Neural progenitor cell (in vitro differentiated cells): ENCODE measurements around the gene LTB4R. TPM values are rescaled to one million over a fixed set of nuclear protein-coding genes. Genes with fewer than 3 reads are reported as not detected.

Experiments used
- DNase-seq: peaks from one replicate; pipeline ENCODE4 v3.0.0-alpha.2; 2016; ENCODE audit warnings: low spot score
- H2AFZ ChIP-seq: fragments of 200-600 bp; sonication (generic); replicated peaks from 2 replicates; pipeline ENCODE4 v1.6.1; 2016; ENCODE audit warnings: antibody characterized with exemption
- H3F3A ChIP-seq: fragments of 200-600 bp; sonication (generic); 2 replicates; pipeline ENCODE4 v1.6.1; 2016; ENCODE audit warnings: antibody characterized with exemption, low read depth
- H3K27ac ChIP-seq: fragments of 200-600 bp; sonication (generic); 2 replicates; pipeline ENCODE4 v1.5.1; 2016; ENCODE audit warnings: mild to moderate bottlenecking
- H3K27me3 ChIP-seq: fragments of 200-600 bp; sonication (generic); 2 replicates; pipeline ENCODE4 v1.6.1; 2016; ENCODE audit warnings: mild to moderate bottlenecking, moderate library complexity
- H3K36me3 ChIP-seq: fragments of 200-600 bp; sonication (generic); 2 replicates; pipeline ENCODE4 v1.5.1; 2016
- H3K4me1 ChIP-seq: fragments of 200-600 bp; sonication (generic); 2 replicates; pipeline ENCODE4 v1.6.1; 2016; ENCODE audit warnings: mixed run types
- H3K4me2 ChIP-seq: fragments of 200-600 bp; sonication (generic); 2 replicates; pipeline ENCODE4 v1.6.1; 2016
- H3K4me3 ChIP-seq: fragments of 200-600 bp; sonication (generic); 2 replicates; pipeline ENCODE4 v1.5.1; 2016
- H3K79me2 ChIP-seq: fragments of 200-600 bp; sonication (generic); 2 replicates; pipeline ENCODE4 v1.6.1; 2016; ENCODE audit warnings: low read depth
- H3K9ac ChIP-seq: fragments of 200-600 bp; sonication (generic); 2 replicates; pipeline ENCODE4 v1.6.1; 2016
- H3K9me3 ChIP-seq: fragments of 200-600 bp; sonication (generic); 2 replicates; pipeline ENCODE4 v1.5.1; 2016; ENCODE audit warnings: low read depth
- H4K20me1 ChIP-seq: fragments of 200-600 bp; sonication (generic); 2 replicates; pipeline ENCODE4 v1.6.1; 2016; ENCODE audit warnings: low read depth
- H3K27ac Mint-ChIP-seq: 3 replicates; pipeline ENCODE4 v1.8.0; 2021; ENCODE audit warnings: mixed read lengths
- H3K27me3 Mint-ChIP-seq: 2 replicates; pipeline ENCODE4 v1.8.0; 2022; ENCODE audit warnings: low read depth, mild to moderate bottlenecking, inconsistent platforms, moderate library complexity, mixed read lengths; ENCODE audit not compliant: insufficient read depth
- H3K36me3 Mint-ChIP-seq: 3 replicates; pipeline ENCODE4 v1.8.0; 2021; ENCODE audit warnings: mixed read lengths
- H3K4me1 Mint-ChIP-seq: 3 replicates; pipeline ENCODE4 v1.8.0; 2021; ENCODE audit warnings: mixed read lengths
- H3K4me3 Mint-ChIP-seq: 3 replicates; pipeline ENCODE4 v1.8.0; 2021; ENCODE audit warnings: mild to moderate bottlenecking, moderate library complexity, mixed read lengths
- H3K9me3 Mint-ChIP-seq: 3 replicates; pipeline ENCODE4 v1.8.0; 2020; ENCODE audit warnings: mixed read lengths
- CTCF ChIP-seq: fragments of 200-600 bp; sonication (generic); IDR thresholded peaks from 2 replicates; pipeline ENCODE4 v1.5.1; 2017; ENCODE audit warnings: antibody characterized with exemption, mild to moderate bottlenecking
- EZH2 ChIP-seq: fragments of 200-600 bp; sonication (generic); IDR thresholded peaks from 2 replicates; pipeline ENCODE4 v1.6.1; 2017; ENCODE audit warnings: antibody characterized with exemption, mild to moderate bottlenecking, moderate library complexity
- EZH2phosphoT487 ChIP-seq: fragments of 200-600 bp; sonication (generic); IDR thresholded peaks from 2 replicates; pipeline ENCODE4 v1.6.1; 2017; ENCODE audit warnings: antibody characterized with exemption
- total RNA-seq: library from RNA; depleted of rRNA; stranded (reverse); fragments of >200 nt; gene quantifications from 2 replicates; pipeline ENCODE4 v1.2.3, GENCODE V29; 2015; ENCODE audit warnings: low replicate concordance

LTB4R gene
- total RNA-seq, 1 donor from 2014 or later = 1.9 TPM

GRCh38 chr14:24299255-24300191, 11.8 kb upstream of the LTB4R start, which contains the start of the genes DHRS1 and NOP9:
TSS of gene DHRS1 (minus strand) at chr14:24299780. CDS start at chr14:24299106, 674 bp downstream.
TSS of gene NOP9 (plus strand) at chr14:24299850. CDS start at chr14:24299955, 105 bp downstream.
- Histone ChIP-seq H3K36me3 (no peaks in the 10 kb centered on the region), H3K4me1 (peaks cover 16% of the 10 kb centered on the region), H3K9me3 (no peaks in the 10 kb centered on the region), H3K79me2 (peaks cover 17% of the 10 kb centered on the region), H3K27ac (peak within 1 kb of the TSS; percentile 30), H3K4me3 (peak within 1 kb of the TSS; percentile 91), H4K20me1 (no peaks in the 10 kb centered on the region), H3K9ac (peak within 1 kb of the TSS; percentile 83), H3K27me3 (no peaks in the 10 kb centered on the region), H2AFZ (peak within 1 kb of the TSS; percentile 96), H3F3A (peaks cover 12% of the 10 kb centered on the region), H3K4me2 (peak within 1 kb of the TSS; percentile 86)
- Mint-ChIP-seq H3K9me3 (no peaks in the 10 kb centered on the region), H3K4me1 (peaks cover 25% of the 10 kb centered on the region), H3K4me3 (peak within 1 kb of the TSS; percentile 94), H3K27me3 (peaks cover 4% of the 10 kb centered on the region), H3K27ac (peak within 1 kb of the TSS; percentile 67), H3K36me3 (peaks cover 16% of the 10 kb centered on the region)
- TF ChIP-seq CTCF (no peak), EZH2 (no peak), EZH2phosphoT487 (no peak)
- DNase-seq = peak; percentile 96

- peaks cover 22% of the 10 kb centered on the region for H3K36me3 Mint-ChIP-seq
- Histone ChIP-seq H3K4me2 (peak overlapping the region; percentile 86), H3K9me3 (no peaks in the 10 kb centered on the region), H2AFZ (no peak overlapping the region), H4K20me1 (no peaks in the 10 kb centered on the region), H3K4me1 (peaks cover 16% of the 10 kb centered on the region), H3K9ac (peak overlapping the region; percentile 67), H3K36me3 (no peaks in the 10 kb centered on the region), H3K79me2 (peaks cover 17% of the 10 kb centered on the region), H3F3A (peaks cover 12% of the 10 kb centered on the region), H3K27ac (no peak overlapping the region), H3K4me3 (peak overlapping the region; percentile 91), H3K27me3 (no peaks in the 10 kb centered on the region)
- H3K27me3 Mint-ChIP-seq = peaks cover 4% of the 10 kb centered on the region
- TF ChIP-seq EZH2 = no peak
- no peak for TF ChIP-seq CTCF
- no peak for TF ChIP-seq EZH2phosphoT487
- peak overlapping the region; percentile 94 for H3K4me3 Mint-ChIP-seq
- H3K9me3 Mint-ChIP-seq = no peaks in the 10 kb centered on the region
- H3K4me1 Mint-ChIP-seq = peaks cover 25% of the 10 kb centered on the region
- H3K27ac Mint-ChIP-seq = no peak overlapping the region
- no peak for DNase-seq
Measured at GRCh38 chr14:24300326-24300980, 10.8 kb upstream of the LTB4R start.

GRCh38 chr14:24304019-24304387, 7.3 kb upstream of the LTB4R start:
- peaks cover 11% of the 10 kb centered on the region for H3K27me3 Mint-ChIP-seq
- Histone ChIP-seq H3K9me3 (no peaks in the 10 kb centered on the region), H3K27ac (no peak overlapping the region), H2AFZ (no peak overlapping the region), H4K20me1 (no peaks in the 10 kb centered on the region), H3K4me1 (peaks cover 11% of the 10 kb centered on the region), H3K4me2 (no peak overlapping the region), H3F3A (peaks cover 4% of the 10 kb centered on the region), H3K27me3 (no peaks in the 10 kb centered on the region), H3K4me3 (no peak overlapping the region), H3K36me3 (no peaks in the 10 kb centered on the region), H3K79me2 (peaks cover 17% of the 10 kb centered on the region), H3K9ac (no peak overlapping the region)
- no peak for DNase-seq
- peaks cover 20% of the 10 kb centered on the region for H3K4me1 Mint-ChIP-seq
- peaks cover 22% of the 10 kb centered on the region for H3K36me3 Mint-ChIP-seq
- TF ChIP-seq EZH2 (no peak), EZH2phosphoT487 (no peak), CTCF (no peak)
- no peak overlapping the region for H3K27ac Mint-ChIP-seq
- H3K4me3 Mint-ChIP-seq = no peak overlapping the region
- no peaks in the 10 kb centered on the region for H3K9me3 Mint-ChIP-seq
